Left renal pelvis (tissue), 4 donors: ENCODE results near the gene MAPK14. TPM values are rescaled to one million over a fixed set of nuclear protein-coding genes. Genes with fewer than 3 reads are reported as not detected.
A peak's percentile ranks its signal among the peaks of the same experiment; 100 is the strongest.

Source experiments
- DNase-seq, 4 donors: peaks; one replicate each; pipeline ENCODE4 v3.0.0-alpha.2; 2013; ENCODE audit warnings: low read depth in 4 of 4, low spot score in 3 of 4
- polyA plus RNA-seq, 4 donors: library from polyadenylated mRNA; unstranded; fragments of 120-200 nt; gene quantifications; one replicate each; pipeline ENCODE4 v1.2.1, GENCODE V29; 2013; ENCODE audit not compliant: insufficient read length in 4 of 4

MAPK14 gene
- polyA plus RNA-seq, 4 donors = 52.8 to 55.8 (median 54.5) TPM

- peak in 3 of 4 donors; percentile 42 to 51 (median 47) for DNase-seq
Observed at GRCh38 chr6:36131511-36132245, 104.1 kb downstream of the MAPK14 start.

GRCh38 chr6:36132246-36132895 is 104.8 kb downstream of the MAPK14 start:
- DNase-seq = no peak

- DNase-seq = no peak
Observed at GRCh38 chr6:36133148-36133547, 105.5 kb downstream of the MAPK14 start.

GRCh38 chr6:36133912-36134311 is 106.3 kb downstream of the MAPK14 start:
- no peak for DNase-seq

GRCh38 chr6:36135053-36135731 is 107.6 kb downstream of the MAPK14 start:
- DNase-seq = no peak

GRCh38 chr6:36136034-36136433 is 108.4 kb downstream of the MAPK14 start:
- no peak for DNase-seq

- no peak for DNase-seq
Observed at GRCh38 chr6:36136551-36136950, 108.9 kb downstream of the MAPK14 start.

GRCh38 chr6:36138667-36139066 is 111.1 kb downstream of the MAPK14 start:
- no peak for DNase-seq

- no peak for DNase-seq
Observed at GRCh38 chr6:36139431-36139830, 111.8 kb downstream of the MAPK14 start.

GRCh38 chr6:36139991-36140710 is 112.5 kb downstream of the MAPK14 start:
- DNase-seq = no peak

GRCh38 chr6:36141091-36141490 is 113.5 kb downstream of the MAPK14 start:
- no peak for DNase-seq

- no peak for DNase-seq
Observed at GRCh38 chr6:36141961-36142360, 114.4 kb downstream of the MAPK14 start.

GRCh38 chr6:36142971-36143838 is 115.6 kb downstream of the MAPK14 start:
- DNase-seq = no peak

- DNase-seq = no peak
Observed at GRCh38 chr6:36145495-36145894, 117.9 kb downstream of the MAPK14 start.

GRCh38 chr6:36147294-36147693 is 119.7 kb downstream of the MAPK14 start:
- no peak for DNase-seq

GRCh38 chr6:36149476-36149875 is 121.9 kb downstream of the MAPK14 start:
- no peak for DNase-seq

- DNase-seq = no peak
Observed at GRCh38 chr6:36150283-36150682, 122.7 kb downstream of the MAPK14 start.

GRCh38 chr6:36154286-36154685 is 126.7 kb downstream of the MAPK14 start:
- no peak for DNase-seq

- no peak for DNase-seq
Observed at GRCh38 chr6:36155662-36156061, 128.1 kb downstream of the MAPK14 start.

GRCh38 chr6:36160147-36160760 is 132.6 kb downstream of the MAPK14 start:
- DNase-seq = no peak
